Cardiac fibroblast (primary cell): Measurements from ENCODE around the gene CYTH1.

Experiments used
- DNase-seq, 2 donors: peaks; one replicate each; pipeline versions ENCODE4 v3.0.0 to v3.0.0-alpha.2; 2010; ENCODE audit warnings: low read depth in 2 of 2
- H3K4me3 ChIP-seq, 2 donors: replicated peaks in 1 of 2; 1 replicate in 1 of 2; 2 replicates in 1 of 2; pipeline ENCODE4 v1.5.1; 2011; ENCODE audit warnings: low read depth in 2 of 2, low read length in 2 of 2, mild to moderate bottlenecking in 2 of 2, moderate library complexity in 1 of 2
- CTCF ChIP-seq: IDR thresholded peaks from one replicate; pipeline ENCODE4 v1.5.1; 2011; ENCODE audit warnings: low read depth, mild to moderate bottlenecking, low read length, inconsistent platforms

The CYTH1 gene

GRCh38 chr17:78669975-78670518 lies 112.0 kb downstream of the CYTH1 start:
- no peak overlapping the region for H3K4me3 ChIP-seq
- TF ChIP-seq CTCF: no peak
- DNase-seq: no peak

GRCh38 chr17:78669256-78669974 lies 112.7 kb downstream of the CYTH1 start:
- no peak for DNase-seq
- no peak for TF ChIP-seq CTCF
- H3K4me3 ChIP-seq: no peak overlapping the region

DNA sequence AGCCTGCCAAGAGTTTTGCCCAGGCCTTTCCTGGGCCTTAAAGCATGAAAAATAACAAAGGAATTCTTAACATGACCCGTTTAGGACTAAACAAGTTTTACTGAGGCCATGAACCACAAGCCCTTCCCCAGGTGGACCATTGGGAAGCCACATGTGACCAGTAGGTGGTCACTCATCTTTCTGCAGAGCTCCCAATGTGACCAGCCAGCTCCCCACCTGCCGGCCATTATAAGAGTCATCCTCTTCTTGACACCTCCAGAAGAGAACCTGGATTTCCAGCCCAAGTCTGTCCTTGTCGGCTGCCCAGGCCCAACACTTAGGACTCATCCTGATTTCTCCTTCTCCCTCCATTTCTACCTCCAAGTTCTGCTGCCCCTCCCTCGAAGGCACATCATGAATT lies 113.2 kb downstream of the CYTH1 start:
- H3K4me3 ChIP-seq: no peak overlapping the region
- TF ChIP-seq CTCF: no peak
- no peak for DNase-seq

- no peak overlapping the region for H3K4me3 ChIP-seq
- no peak for TF ChIP-seq CTCF
- no peak for DNase-seq
Measured at GRCh38 chr17:78667741-78668640, 114.1 kb downstream of the CYTH1 start.

GRCh38 chr17:78667091-78667490 lies 115.0 kb downstream of the CYTH1 start:
- no peak for DNase-seq
- no peak overlapping the region for H3K4me3 ChIP-seq
- no peak for TF ChIP-seq CTCF

DNA sequence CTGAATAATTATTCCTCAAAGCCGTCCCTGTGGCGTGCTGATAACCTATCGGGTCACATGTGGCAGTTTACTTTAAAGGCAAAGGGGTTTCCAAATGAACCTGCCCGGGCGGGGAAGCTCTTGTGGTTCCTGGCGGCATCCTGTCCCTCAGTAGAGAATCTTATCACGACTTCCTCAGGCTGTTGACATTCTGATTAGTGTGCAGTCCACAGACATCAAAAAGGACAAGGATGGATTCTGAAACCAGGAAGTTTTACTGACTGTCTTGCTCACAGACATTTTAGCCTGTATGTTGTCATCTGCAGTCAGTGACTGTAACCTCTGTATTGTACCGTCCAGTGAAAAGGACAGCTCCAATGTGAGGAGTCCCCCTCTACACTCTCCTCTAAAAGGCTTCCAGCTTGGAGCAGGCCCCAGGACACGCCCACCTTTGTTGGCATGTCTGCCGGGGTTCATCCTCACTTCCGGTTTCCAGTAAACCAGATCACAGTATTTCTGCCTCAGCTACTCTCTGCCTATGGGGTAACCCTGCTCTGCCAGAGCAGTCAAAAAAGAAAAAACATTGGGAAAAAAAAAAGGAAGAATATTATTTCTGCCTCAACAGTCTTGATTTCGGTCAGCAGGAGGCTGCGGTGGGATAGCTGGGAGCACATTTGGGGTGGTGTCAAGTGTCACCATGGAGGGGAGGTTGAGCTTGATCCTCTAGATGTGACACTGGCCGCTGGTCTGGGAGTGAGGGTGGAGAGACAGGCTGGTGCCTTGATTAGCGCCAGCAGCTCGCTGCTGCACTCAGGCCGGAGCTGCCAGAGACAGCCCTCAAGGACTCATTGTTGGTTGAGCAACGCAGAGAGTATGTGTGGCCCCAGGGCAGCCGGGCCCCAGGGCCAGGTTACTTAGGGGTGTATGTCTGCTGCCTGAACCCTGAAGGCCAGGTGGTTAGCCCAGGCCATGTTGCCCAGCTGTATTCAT lies 115.8 kb downstream of the CYTH1 start:
- DNase-seq: peak in 1 of 2 donors; percentile 40
- no peak overlapping the region for H3K4me3 ChIP-seq
- no peak for TF ChIP-seq CTCF
